Neural cell (in vitro differentiated cells): ENCODE data around the gene PDGFA. TPM values are rescaled to one million over a fixed set of nuclear protein-coding genes. Genes with fewer than 3 reads are reported as not detected.

Source experiments
- H2AFZ ChIP-seq: fragments of 200-600, 300-800 bp; sonication (generic), shearing (Covaris generic); 2 replicates; pipeline ENCODE4 v1.6.0; 2014; ENCODE audit warnings: low read depth, mild to moderate bottlenecking, antibody characterized with exemption, low read length, moderate library complexity
- H3F3A ChIP-seq: fragments of 200-600 bp; shearing (Covaris generic); 2 replicates; pipeline ENCODE4 v1.6.1; 2016; ENCODE audit warnings: mild to moderate bottlenecking, moderate library complexity, mixed read lengths, antibody characterized with exemption, low read length; ENCODE audit not compliant: insufficient read depth, poor library complexity, severe bottlenecking
- H3K27ac ChIP-seq: fragments of 200-600, 300-800 bp; sonication (generic), shearing (Covaris generic); 2 replicates; pipeline ENCODE4 v1.5.1; 2014; ENCODE audit warnings: mild to moderate bottlenecking, low read length, moderate library complexity
- H3K27me3 ChIP-seq: fragments of 300-800, 200-600 bp; sonication (generic), shearing (Covaris generic); 2 replicates; pipeline ENCODE4 v1.6.0; 2014; ENCODE audit warnings: mild to moderate bottlenecking, low read depth, low read length, moderate library complexity; ENCODE audit not compliant: insufficient read depth
- H3K36me3 ChIP-seq: fragments of 300-800, 200-600 bp; sonication (generic), shearing (Covaris generic); 2 replicates; pipeline ENCODE4 v1.5.1; 2014; ENCODE audit warnings: mild to moderate bottlenecking, antibody characterized with exemption, low read length, moderate library complexity; ENCODE audit not compliant: insufficient read depth
- H3K4me2 ChIP-seq: fragments of 300-800, 200-600 bp; sonication (generic), shearing (Covaris generic); 2 replicates; pipeline ENCODE4 v1.6.0; 2014; ENCODE audit warnings: mild to moderate bottlenecking, low read length
- H3K4me3 ChIP-seq: fragments of 300-800, 200-600 bp; sonication (generic), shearing (Covaris generic); 2 replicates; pipeline ENCODE4 v1.5.1; 2014; ENCODE audit warnings: mild to moderate bottlenecking, low read length, moderate library complexity
- H3K79me2 ChIP-seq: fragments of 200-600 bp; shearing (Covaris generic); replicated peaks from 2 replicates; pipeline ENCODE4 v1.6.0; 2014; ENCODE audit warnings: mild to moderate bottlenecking, low read length, moderate library complexity; ENCODE audit not compliant: insufficient read depth
- H3K9ac ChIP-seq: fragments of 300-800, 200-600 bp; sonication (generic), shearing (Covaris generic); 2 replicates; pipeline ENCODE4 v1.6.1; 2016; ENCODE audit warnings: mild to moderate bottlenecking, low read length, mixed read lengths
- H3K9me2 ChIP-seq: fragments of 200-600 bp; shearing (Covaris generic); 2 replicates; pipeline ENCODE4 v1.6.1; 2016; ENCODE audit warnings: mild to moderate bottlenecking, low read length, mixed read lengths; ENCODE audit not compliant: insufficient read depth
- H3K9me3 ChIP-seq: fragments of 200-600, 300-800 bp; sonication (generic), shearing (Covaris generic); 2 replicates; pipeline ENCODE4 v1.6.1; 2016; ENCODE audit warnings: mild to moderate bottlenecking, mixed run types, low read length, moderate library complexity, mixed read lengths
- H4K20me1 ChIP-seq: fragments of 200-600 bp; shearing (Covaris generic); 2 replicates; pipeline ENCODE4 v1.6.1; 2016; ENCODE audit warnings: mild to moderate bottlenecking, mixed run types; ENCODE audit not compliant: insufficient read depth
- EP300 ChIP-seq: fragments of 450-650 bp; conservative IDR thresholded peaks from 2 replicates; pipeline ENCODE4 v1.6.1; 2014; ENCODE audit warnings: antibody characterized with exemption, mild to moderate bottlenecking, moderate library complexity; ENCODE audit not compliant: poor library complexity, severe bottlenecking
- EZH2 ChIP-seq: fragments of 200-600, 300-800 bp; shearing (Covaris generic), sonication (generic); IDR thresholded peaks from 2 replicates; pipeline ENCODE4 v1.6.1; 2014; ENCODE audit warnings: antibody characterized with exemption, low read length, borderline replicate concordance, mild to moderate bottlenecking; ENCODE audit not compliant: insufficient read depth, poor library complexity, severe bottlenecking
- MXI1 ChIP-seq: fragments of 450-650 bp; conservative IDR thresholded peaks from 2 replicates; pipeline ENCODE4 v1.6.1; 2014; ENCODE audit warnings: antibody characterized with exemption, mild to moderate bottlenecking; ENCODE audit not compliant: poor library complexity, severe bottlenecking
- POLR2AphosphoS5 ChIP-seq: IDR thresholded peaks from 2 replicates; pipeline ENCODE4 v1.6.1; 2012
- RAD21 ChIP-seq: fragments of 450-650 bp; conservative IDR thresholded peaks from 2 replicates; pipeline ENCODE4 v1.6.1; 2014; ENCODE audit warnings: antibody characterized with exemption, mild to moderate bottlenecking, moderate library complexity
- SMC3 ChIP-seq: fragments of 450-650 bp; conservative IDR thresholded peaks from 2 replicates; pipeline ENCODE4 v1.6.1; 2014; ENCODE audit warnings: antibody characterized with exemption, mild to moderate bottlenecking, moderate library complexity; ENCODE audit not compliant: poor library complexity
- TAF1 ChIP-seq: IDR thresholded peaks from 2 replicates; pipeline ENCODE4 v1.6.1; 2012; ENCODE audit warnings: low read depth
- polyA plus RNA-seq: library from polyadenylated mRNA; depleted of rRNA; stranded (reverse); fragments of >200 nt; gene quantifications from 2 replicates; pipeline ENCODE4 v1.2.3, GENCODE V29; 2014
- TF ChIP-seq, protein P1 (sequence below): IDR thresholded peaks from 2 replicates; pipeline ENCODE4 v1.6.1; 2012; ENCODE audit warnings: borderline replicate concordance
- TF ChIP-seq, protein P2 (sequence below): fragments of 450-650 bp; IDR thresholded peaks from 2 replicates; pipeline ENCODE4 v1.5.1; 2014; ENCODE audit warnings: antibody characterized with exemption, mild to moderate bottlenecking, moderate library complexity; ENCODE audit not compliant: poor library complexity, severe bottlenecking

The PDGFA gene
- polyA plus RNA-seq, 1 donor from 2014 or later = 4.1 TPM

GRCh38 chr7:504221-505111 is 15.2 kb downstream of the PDGFA start:
- no peaks in the 10 kb centered on the region for H3F3A ChIP-seq
- TF ChIP-seq, protein P1, sequence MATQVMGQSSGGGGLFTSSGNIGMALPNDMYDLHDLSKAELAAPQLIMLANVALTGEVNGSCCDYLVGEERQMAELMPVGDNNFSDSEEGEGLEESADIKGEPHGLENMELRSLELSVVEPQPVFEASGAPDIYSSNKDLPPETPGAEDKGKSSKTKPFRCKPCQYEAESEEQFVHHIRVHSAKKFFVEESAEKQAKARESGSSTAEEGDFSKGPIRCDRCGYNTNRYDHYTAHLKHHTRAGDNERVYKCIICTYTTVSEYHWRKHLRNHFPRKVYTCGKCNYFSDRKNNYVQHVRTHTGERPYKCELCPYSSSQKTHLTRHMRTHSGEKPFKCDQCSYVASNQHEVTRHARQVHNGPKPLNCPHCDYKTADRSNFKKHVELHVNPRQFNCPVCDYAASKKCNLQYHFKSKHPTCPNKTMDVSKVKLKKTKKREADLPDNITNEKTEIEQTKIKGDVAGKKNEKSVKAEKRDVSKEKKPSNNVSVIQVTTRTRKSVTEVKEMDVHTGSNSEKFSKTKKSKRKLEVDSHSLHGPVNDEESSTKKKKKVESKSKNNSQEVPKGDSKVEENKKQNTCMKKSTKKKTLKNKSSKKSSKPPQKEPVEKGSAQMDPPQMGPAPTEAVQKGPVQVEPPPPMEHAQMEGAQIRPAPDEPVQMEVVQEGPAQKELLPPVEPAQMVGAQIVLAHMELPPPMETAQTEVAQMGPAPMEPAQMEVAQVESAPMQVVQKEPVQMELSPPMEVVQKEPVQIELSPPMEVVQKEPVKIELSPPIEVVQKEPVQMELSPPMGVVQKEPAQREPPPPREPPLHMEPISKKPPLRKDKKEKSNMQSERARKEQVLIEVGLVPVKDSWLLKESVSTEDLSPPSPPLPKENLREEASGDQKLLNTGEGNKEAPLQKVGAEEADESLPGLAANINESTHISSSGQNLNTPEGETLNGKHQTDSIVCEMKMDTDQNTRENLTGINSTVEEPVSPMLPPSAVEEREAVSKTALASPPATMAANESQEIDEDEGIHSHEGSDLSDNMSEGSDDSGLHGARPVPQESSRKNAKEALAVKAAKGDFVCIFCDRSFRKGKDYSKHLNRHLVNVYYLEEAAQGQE = no peak
- TF ChIP-seq, protein P2, sequence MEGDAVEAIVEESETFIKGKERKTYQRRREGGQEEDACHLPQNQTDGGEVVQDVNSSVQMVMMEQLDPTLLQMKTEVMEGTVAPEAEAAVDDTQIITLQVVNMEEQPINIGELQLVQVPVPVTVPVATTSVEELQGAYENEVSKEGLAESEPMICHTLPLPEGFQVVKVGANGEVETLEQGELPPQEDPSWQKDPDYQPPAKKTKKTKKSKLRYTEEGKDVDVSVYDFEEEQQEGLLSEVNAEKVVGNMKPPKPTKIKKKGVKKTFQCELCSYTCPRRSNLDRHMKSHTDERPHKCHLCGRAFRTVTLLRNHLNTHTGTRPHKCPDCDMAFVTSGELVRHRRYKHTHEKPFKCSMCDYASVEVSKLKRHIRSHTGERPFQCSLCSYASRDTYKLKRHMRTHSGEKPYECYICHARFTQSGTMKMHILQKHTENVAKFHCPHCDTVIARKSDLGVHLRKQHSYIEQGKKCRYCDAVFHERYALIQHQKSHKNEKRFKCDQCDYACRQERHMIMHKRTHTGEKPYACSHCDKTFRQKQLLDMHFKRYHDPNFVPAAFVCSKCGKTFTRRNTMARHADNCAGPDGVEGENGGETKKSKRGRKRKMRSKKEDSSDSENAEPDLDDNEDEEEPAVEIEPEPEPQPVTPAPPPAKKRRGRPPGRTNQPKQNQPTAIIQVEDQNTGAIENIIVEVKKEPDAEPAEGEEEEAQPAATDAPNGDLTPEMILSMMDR = no peak
- no peak for TF ChIP-seq POLR2AphosphoS5
- no peak for TF ChIP-seq SMC3
- no peak for TF ChIP-seq EZH2
- no peak for TF ChIP-seq RAD21
- TF ChIP-seq TAF1 = no peak
- no peak for TF ChIP-seq EP300
- no peak for TF ChIP-seq MXI1
- no peak overlapping the region for H2AFZ ChIP-seq
- no peaks in the 10 kb centered on the region for H4K20me1 ChIP-seq
- H3K9me2 ChIP-seq = no peaks in the 10 kb centered on the region
- no peak overlapping the region for H3K4me3 ChIP-seq
- no peak overlapping the region for H3K27ac ChIP-seq
- H3K4me2 ChIP-seq = no peak overlapping the region
- H3K9me3 ChIP-seq = no peaks in the 10 kb centered on the region
- H3K9ac ChIP-seq = no peak overlapping the region
- H3K36me3 ChIP-seq = no peaks in the 10 kb centered on the region
- H3K79me2 ChIP-seq = no peaks in the 10 kb centered on the region
- H3K27me3 ChIP-seq = no peaks in the 10 kb centered on the region

DNA sequence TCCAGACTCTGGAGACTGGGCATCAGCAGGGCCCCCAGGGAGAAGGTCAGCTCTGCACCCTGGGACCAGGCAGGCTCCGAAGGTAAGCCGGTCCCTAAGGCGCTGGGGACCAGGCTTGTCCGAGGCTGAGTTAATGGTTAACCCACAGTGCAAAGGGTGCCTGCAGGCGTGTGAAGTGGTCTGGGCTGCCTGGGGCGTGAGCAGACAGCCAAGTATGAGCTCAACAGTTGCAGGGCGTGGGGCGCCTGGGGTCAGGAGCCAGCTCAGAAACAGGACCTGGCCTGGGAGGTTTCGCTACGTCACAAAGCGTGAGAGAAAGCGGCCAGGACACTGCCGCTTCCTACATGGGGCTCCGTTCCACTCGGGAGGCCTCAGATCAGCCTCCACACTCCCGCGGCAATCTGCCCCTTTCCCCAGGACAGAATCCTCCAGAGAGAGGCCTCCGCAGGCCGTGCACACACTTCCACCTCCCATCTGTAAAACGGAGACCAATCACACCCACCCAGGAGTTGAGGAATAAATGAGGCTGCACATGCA is 16.0 kb downstream of the PDGFA start:
- Histone ChIP-seq H3K27ac (no peak overlapping the region), H4K20me1 (no peaks in the 10 kb centered on the region)
- TF ChIP-seq EP300 (no peak), MXI1 (no peak), RAD21 (no peak), EZH2 (no peak), SMC3 (no peak), TAF1 (no peak), POLR2AphosphoS5 (no peak)
- TF ChIP-seq, protein P2 = no peak
- TF ChIP-seq, protein P1 = no peak

More for the DNA sequence above, 16.0 kb downstream of the PDGFA start:
- no peaks in the 10 kb centered on the region for H3K36me3 ChIP-seq
- H2AFZ ChIP-seq = no peak overlapping the region
- no peaks in the 10 kb centered on the region for H3K27me3 ChIP-seq
- H3K4me2 ChIP-seq = no peak overlapping the region
- no peak overlapping the region for H3K9ac ChIP-seq
- no peaks in the 10 kb centered on the region for H3K9me3 ChIP-seq
- no peaks in the 10 kb centered on the region for H3F3A ChIP-seq
- H3K79me2 ChIP-seq = no peaks in the 10 kb centered on the region
- no peaks in the 10 kb centered on the region for H3K9me2 ChIP-seq
- no peak overlapping the region for H3K4me3 ChIP-seq
